ENCODE results near the gene C17orf67. TPM values are rescaled to one million over a fixed set of nuclear protein-coding genes. Genes with fewer than 3 reads are reported as not detected.

Gene C17orf67
- total and polyA plus RNA-seq, 4 donors, result 0.19 to 1.4 (median 0.78) TPM

DNA sequence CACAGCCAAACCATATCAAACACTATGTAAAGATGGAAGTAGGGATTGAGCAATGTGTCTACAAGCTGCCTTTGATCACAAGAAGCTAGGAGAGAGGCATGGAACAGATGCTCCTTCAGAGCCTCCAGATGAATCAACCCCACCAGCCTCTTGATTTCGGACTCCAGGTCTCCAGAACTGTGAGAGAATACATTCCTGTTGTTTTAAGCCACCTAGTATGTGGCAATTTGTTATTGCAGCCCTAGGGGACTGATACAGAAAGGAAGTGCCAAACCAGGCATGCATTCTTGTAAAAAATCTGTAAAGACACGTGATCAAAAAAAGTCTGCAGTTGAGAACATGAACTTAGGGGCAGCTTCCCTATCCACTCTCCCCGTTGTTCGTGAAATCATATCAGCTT, 91.1 kb downstream of the C17orf67 start:
- H3K4me3 ChIP-seq (ENCODE audit: low read depth in 1 of 3, low read length in 3 of 3), result no peak overlapping the region
- H3K4me1 ChIP-seq (ENCODE audit: control insufficient read depth in 4 of 4, insufficient read depth in 4 of 4, low read length in 3 of 4), result peaks cover 0 to 3% (median 0%) of the 10 kb centered on the region in 4 donors
- TF ChIP-seq JUND (IDR thresholded peaks at IDR 0.05) (no peak), NR2F2 (IDR thresholded peaks at IDR 0.05) (no peak), ZBTB33 (IDR thresholded peaks at IDR 0.05) (no peak), RAD21 (IDR thresholded peaks at IDR 0.05) (no peak), YY1 (IDR thresholded peaks at IDR 0.05) (no peak), CTCF (IDR thresholded peaks at IDR 0.05; ENCODE audit: low read depth, low read length, missing input control) (no peak), RXRA (IDR thresholded peaks at IDR 0.05) (no peak)
- TF ChIP-seq, protein P1, sequence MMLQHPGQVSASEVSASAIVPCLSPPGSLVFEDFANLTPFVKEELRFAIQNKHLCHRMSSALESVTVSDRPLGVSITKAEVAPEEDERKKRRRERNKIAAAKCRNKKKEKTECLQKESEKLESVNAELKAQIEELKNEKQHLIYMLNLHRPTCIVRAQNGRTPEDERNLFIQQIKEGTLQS (IDR thresholded peaks at IDR 0.05), result no peak
- TF ChIP-seq, protein P2, sequence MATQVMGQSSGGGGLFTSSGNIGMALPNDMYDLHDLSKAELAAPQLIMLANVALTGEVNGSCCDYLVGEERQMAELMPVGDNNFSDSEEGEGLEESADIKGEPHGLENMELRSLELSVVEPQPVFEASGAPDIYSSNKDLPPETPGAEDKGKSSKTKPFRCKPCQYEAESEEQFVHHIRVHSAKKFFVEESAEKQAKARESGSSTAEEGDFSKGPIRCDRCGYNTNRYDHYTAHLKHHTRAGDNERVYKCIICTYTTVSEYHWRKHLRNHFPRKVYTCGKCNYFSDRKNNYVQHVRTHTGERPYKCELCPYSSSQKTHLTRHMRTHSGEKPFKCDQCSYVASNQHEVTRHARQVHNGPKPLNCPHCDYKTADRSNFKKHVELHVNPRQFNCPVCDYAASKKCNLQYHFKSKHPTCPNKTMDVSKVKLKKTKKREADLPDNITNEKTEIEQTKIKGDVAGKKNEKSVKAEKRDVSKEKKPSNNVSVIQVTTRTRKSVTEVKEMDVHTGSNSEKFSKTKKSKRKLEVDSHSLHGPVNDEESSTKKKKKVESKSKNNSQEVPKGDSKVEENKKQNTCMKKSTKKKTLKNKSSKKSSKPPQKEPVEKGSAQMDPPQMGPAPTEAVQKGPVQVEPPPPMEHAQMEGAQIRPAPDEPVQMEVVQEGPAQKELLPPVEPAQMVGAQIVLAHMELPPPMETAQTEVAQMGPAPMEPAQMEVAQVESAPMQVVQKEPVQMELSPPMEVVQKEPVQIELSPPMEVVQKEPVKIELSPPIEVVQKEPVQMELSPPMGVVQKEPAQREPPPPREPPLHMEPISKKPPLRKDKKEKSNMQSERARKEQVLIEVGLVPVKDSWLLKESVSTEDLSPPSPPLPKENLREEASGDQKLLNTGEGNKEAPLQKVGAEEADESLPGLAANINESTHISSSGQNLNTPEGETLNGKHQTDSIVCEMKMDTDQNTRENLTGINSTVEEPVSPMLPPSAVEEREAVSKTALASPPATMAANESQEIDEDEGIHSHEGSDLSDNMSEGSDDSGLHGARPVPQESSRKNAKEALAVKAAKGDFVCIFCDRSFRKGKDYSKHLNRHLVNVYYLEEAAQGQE (IDR thresholded peaks at IDR 0.05), result no peak
- H3K36me3 ChIP-seq (ENCODE audit: control insufficient read depth in 4 of 4, insufficient read depth in 3 of 4, low read depth in 1 of 4, low read length in 3 of 4), result no peaks in the 10 kb centered on the region
- H3K27me3 ChIP-seq (ENCODE audit: control insufficient read depth in 4 of 4, insufficient read depth in 4 of 4, low read length in 3 of 4), result no peaks in the 10 kb centered on the region
- H3K9me3 ChIP-seq (ENCODE audit: control insufficient read depth in 4 of 4, low read length in 3 of 4), result no peaks in the 10 kb centered on the region
- DNase-seq (ENCODE audit: low spot score), result no peak
- WGBS, result 73% methylated on average over 4 of the region's 4 CpGs
- H3K9ac ChIP-seq (ENCODE audit: low read depth in 1 of 2, low read length in 2 of 2), result no peak overlapping the region
- no peak overlapping the region for H3K27ac ChIP-seq (ENCODE audit: low read depth in 1 of 2, low read length in 2 of 2)

Small RNA genes within 50 kb of the gene (small RNA-seq; reads per million reads assigned to genes)
- not detected for gene RNU6-1158P

Other genes with a start within 250 kb of the C17orf67 start
- under 1 TPM in 1 of 2 donors, not detected in 1; 0.37 TPM for gene NOG, start 240.2 kb downstream of the C17orf67 start, total RNA-seq
- gene NOG, start 240.2 kb downstream of the C17orf67 start, polyA plus RNA-seq, result not detected
- 1 to 10 TPM; 1.0 to 5.9 TPM for gene DGKE, start 231 bp upstream of the C17orf67 start, total RNA-seq
- 1 to 10 TPM; 1.3 to 4.3 TPM for gene DGKE, start 231 bp upstream of the C17orf67 start, polyA plus RNA-seq
- 10 to 100 TPM; 10.8 to 64.5 TPM for gene TRIM25, start 80.1 kb upstream of the C17orf67 start, total RNA-seq
- gene TRIM25, start 80.1 kb upstream of the C17orf67 start, polyA plus RNA-seq, result 10 to 100 TPM; 14.6 to 16.6 TPM
- 1 to 10 TPM; 6.1 to 9.9 TPM for gene COIL, start 127.1 kb upstream of the C17orf67 start, total RNA-seq
- gene COIL, start 127.1 kb upstream of the C17orf67 start, polyA plus RNA-seq, result 1 to 10 TPM; 4.7 to 6.9 TPM
- 10 to 100 TPM; 15.7 to 29.3 TPM for gene SCPEP1, start 144.2 kb upstream of the C17orf67 start, total RNA-seq
- 10 to 100 TPM; 27.4 to 29.1 TPM for gene SCPEP1, start 144.2 kb upstream of the C17orf67 start, polyA plus RNA-seq